DOHH2 (cell line): ENCODE measurements around the gene TBL1X.

Source experiments
- CTCF ChIP-seq: fragments of 200-600 bp; sonication (generic); IDR thresholded peaks from one replicate; pipeline ENCODE4 v1.5.1; 2014; ENCODE audit warnings: antibody characterized with exemption, mild to moderate bottlenecking, low read depth, low read length; ENCODE audit not compliant: poor library complexity, severe bottlenecking
- EZH2phosphoT487 ChIP-seq: fragments of 200-600 bp; sonication (generic); IDR thresholded peaks from 2 replicates; pipeline ENCODE4 v1.6.1; 2017; ENCODE audit warnings: borderline replicate concordance, mild to moderate bottlenecking, antibody characterized with exemption, low read length, moderate library complexity, mixed read lengths

DNA sequence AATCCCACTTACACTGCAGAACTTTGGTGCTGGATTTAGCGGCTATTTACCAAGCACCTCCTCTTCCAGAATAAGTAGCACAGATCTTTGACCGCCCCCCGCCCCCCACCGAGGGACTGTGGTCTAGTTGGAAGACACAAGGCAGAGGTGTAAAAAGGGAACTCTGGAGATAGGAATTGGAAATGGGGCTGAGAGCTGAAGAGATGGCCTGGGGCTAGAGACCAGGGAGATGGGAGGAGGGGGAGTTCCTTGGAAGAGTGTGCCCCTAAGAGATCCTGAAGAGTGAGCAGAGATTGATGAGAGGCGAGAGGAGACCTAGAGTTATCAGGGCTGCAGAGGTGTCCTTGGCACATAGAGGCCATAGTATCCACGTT, 55.3 kb downstream of the TBL1X start:
- TF ChIP-seq CTCF (no peak), EZH2phosphoT487 (no peak)
